RCC 7860 (cell line): ENCODE results near the gene SLC35F5.
A peak's percentile ranks its signal among the peaks of the same experiment; 100 is the strongest.
"Not testable (repeated sequence)": the region's sequence is repeated elsewhere in the genome, so short reads cannot be mapped to it uniquely, and the experiment has no call there.

Experiments
- DNase-seq: peaks from one replicate; pipeline ENCODE4 v3.0.0-alpha.2; 2015; ENCODE audit warnings: low spot score
- FAIRE-seq: peaks from 2 replicates; lab custom pipeline; 2012; peaks lifted over from hg19 to GRCh38; lab: Jason Lieb, UNC

SLC35F5 gene, protein sequence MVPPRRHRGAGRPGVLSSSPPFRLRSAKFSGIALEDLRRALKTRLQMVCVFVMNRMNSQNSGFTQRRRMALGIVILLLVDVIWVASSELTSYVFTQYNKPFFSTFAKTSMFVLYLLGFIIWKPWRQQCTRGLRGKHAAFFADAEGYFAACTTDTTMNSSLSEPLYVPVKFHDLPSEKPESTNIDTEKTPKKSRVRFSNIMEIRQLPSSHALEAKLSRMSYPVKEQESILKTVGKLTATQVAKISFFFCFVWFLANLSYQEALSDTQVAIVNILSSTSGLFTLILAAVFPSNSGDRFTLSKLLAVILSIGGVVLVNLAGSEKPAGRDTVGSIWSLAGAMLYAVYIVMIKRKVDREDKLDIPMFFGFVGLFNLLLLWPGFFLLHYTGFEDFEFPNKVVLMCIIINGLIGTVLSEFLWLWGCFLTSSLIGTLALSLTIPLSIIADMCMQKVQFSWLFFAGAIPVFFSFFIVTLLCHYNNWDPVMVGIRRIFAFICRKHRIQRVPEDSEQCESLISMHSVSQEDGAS

DNA sequence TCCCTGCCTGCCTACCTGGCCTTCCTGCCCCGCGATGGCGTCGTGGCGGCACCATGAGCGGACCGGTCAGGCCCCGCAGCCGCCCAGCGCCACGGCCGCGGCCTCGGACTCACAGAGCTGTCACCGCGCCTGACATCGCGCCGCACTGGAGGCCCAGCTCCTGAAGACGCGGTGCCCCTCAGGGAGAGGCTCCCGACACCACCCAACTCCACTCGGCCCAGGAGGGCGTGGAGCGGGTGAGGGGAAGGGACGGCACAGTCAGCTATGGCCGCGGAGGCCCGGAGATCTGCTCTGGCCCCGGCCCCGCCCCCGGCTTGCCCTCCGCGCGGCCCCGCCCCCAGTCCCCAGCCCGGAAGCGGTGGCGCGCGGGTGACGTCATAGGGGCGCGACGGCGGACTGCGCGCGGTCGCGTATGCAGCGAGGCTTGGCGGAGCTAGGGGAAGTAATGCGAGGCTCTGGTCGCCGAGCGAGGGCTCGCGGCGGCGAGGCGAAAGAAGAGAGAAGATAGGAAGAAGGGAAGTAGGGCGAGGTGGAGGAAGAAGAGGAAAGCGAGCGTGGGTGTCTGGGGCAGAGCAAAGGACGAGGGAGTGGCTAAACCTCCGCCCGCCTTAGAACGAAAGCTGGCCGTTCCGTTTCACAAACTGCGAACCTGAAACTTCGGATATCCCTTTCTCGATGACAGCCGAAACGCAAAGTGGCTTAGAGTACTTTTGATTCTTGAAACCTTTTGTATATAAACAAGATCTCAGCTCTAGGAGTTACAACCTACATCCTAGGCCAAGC lies at the start of gene SLC35F5:
TSS of gene SLC35F5 (minus strand) at position 288 of the 783 bp plus-strand sequence. CDS start at position 55, 233 bp downstream.
- FAIRE-seq (no peak), DNase-seq (peak; percentile 80)

DNA sequence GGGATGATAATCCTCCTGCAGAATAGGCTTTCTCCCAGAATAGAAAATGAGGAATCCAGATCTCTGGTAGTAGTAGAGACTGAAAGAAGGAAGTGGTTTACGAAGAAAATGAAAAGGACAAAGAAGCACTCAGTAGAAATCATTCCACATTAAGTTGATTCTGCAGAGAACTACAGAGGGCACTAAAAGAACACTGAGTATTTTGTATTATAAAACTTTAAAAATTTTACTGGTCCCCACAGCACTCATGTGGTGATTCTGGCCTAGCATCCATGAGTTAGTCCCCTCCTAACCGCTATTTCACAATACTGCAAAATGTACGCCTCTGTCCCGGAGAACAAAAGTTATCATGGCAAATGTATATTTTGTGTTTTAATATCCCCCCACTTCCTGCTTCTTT lies 42.9 kb upstream of the SLC35F5 start:
- DNase-seq (no peak), FAIRE-seq (no peak)

DNA sequence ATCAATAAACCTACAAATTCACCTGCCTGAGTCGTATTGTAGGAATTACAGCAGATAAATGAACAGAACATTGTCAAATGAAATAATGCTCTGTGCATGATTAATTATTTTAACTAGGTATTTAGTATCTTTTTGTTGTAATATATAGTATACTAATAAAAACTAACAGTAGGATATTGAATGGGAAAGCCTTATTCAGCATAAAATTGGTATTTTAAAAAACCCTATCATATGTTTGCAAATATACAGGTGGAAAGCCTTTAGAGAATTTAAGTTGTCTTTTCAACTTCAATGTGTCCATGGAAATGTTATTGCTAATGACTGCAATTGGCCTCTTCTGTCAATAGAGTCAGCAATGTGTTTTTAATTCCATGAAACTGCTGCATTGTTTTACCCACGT lies 40.8 kb upstream of the SLC35F5 start:
- FAIRE-seq, result no peak
- no peak for DNase-seq

DNA sequence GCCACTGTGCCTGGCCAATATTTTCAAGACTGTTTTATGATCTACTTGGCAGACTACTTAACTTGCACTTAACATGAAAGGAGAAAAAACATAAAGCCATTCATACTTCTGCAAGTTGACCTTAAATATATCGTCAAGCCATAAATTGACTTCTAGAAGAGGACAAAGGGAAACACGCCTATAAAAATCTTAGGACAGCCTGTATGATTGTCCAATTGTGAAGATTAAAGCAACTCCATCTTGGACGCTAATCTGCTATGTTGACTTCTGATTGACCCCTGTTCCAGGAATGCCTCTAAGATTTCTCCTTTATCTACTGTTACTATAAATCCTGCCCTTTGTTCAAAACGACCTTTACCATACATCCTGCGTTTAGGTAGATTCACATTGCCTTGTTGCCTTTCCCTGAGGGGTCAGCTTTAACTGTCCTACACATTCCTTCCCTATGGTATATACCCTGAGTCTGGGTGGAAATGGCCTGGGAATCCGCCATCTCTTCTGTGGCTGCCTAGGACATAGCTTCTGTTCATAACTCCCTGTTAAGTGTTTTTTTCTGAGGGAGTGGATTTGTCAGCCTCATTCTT lies 40.2 kb upstream of the SLC35F5 start:
- no peak for DNase-seq
- no peak for FAIRE-seq

DNA sequence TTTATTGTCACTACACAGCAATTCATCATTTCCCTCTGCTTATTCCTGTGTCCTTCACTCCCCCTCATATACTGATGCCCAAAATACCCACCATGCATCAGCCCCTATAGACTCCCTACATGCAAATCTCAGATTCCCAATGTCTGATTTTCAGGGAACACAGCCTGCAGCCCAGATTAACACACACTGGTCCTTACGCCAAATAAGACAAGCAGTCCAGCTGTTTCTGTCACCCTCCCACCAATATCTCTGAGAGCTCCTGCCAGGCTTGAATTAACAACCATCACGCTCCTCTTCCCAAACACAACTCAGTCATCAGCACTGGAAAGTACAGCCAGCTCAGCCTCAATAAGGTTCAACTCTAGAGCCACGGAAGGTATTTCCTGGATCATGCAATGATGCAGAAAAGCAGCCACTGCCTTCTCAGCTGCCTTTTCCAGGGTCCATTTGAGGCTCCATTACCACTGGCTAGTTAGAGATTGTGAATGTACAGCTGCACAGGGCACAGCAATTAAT lies 39.0 kb upstream of the SLC35F5 start:
- DNase-seq (no peak), FAIRE-seq (no peak)

DNA sequence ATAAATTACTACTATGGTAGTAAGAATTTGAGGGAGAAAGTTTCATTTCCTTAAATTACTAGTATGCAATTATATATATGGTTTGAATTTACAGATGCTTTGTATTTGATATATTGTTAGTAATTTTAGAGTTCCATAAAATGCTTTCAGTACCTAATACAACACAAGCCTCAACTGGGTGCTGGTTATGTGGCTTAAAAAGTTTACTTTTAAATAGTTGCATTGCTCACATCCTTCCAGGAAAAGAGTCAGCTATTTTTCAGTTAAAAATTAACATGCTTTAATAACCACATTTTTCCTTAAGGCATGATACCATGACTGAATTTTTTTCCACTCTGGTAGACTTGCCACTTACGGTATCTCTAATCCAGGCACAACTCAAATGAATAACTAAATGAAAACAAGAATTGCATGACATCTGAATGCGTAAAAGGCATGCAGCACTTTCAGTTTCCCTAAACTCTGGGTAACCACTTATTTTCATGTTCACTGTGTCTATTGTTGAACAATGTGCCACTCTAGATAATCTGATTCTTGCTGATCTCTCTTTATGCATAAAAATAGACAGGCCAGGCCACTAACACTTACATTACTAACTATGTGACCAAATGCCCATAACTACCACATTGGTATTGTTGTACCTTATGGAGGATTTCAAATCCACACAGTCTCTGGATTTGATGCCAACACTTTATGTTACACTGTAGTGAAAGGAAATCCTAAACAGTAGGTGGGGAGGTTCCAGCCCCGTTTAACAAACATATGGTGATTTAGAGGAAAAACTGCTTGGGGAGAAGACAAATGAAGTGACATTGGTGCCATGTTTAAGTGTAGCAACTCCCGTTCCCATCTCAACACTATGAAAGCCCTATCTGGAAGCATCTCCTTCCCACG lies 35.5 kb upstream of the SLC35F5 start:
- FAIRE-seq (peak; percentile 100), DNase-seq (peak; percentile 98)

DNA sequence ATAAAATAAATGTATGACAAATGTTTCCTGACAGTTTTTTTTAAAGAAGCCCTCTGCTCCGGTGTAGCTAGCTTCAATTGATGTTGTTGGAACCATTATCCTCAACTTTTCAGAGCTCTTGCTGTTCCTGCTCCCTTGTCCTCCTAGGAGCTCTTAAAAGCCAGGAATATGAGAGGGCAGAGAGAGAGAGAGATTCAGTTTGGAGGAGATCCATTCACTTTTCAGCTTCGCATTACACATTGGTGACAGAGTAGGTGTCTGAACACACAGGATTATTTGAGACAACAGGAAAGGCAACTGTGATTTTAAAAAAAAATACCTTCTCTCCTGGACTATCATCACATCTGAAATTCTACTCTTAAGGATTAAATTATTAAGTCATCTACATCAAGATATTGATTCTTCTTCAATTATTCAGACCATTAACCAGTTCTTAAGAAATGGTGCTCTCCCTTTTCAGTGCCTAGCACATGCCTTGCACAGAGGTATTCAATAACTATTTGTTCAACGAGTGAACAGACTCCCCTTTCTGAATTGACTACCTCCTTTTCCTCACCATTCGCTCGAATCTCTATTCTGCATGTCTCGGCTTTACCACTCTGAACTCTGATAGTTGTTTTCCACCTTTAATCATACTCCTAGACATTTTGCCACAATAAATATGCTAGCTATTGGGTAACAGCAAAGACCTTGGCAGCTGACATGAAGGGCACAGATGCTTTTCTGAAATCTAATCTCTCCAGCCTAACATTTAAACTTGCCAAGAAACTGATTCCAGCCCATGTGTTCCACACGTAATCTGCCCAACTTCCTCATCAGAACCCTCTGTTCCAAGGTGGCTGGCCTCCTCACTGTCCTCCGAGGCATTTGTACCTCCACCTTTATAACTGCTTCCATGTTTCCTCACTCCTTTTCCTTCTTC lies 28.6 kb upstream of the SLC35F5 start:
- FAIRE-seq (no peak), DNase-seq (no peak)

DNA sequence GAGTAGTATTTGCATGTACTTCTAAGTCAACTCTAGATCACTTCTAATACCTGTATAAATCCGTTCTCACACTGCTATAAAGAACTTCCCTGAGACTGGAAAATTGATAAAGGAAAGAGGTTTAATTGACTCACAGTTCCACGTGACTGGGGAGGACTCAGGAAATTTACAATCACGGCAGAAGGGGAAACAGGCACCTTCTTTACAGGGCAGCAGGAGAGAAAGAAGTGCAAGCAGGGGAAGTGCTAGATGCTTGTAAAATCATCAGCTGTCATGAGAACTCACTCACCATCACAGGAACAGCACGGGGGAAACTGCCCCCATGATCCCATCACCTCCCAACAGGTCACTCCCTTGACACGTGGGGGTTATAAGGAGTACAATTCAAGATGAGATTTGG lies 24.0 kb upstream of the SLC35F5 start:
- no peak for FAIRE-seq
- DNase-seq, result no peak

DNA sequence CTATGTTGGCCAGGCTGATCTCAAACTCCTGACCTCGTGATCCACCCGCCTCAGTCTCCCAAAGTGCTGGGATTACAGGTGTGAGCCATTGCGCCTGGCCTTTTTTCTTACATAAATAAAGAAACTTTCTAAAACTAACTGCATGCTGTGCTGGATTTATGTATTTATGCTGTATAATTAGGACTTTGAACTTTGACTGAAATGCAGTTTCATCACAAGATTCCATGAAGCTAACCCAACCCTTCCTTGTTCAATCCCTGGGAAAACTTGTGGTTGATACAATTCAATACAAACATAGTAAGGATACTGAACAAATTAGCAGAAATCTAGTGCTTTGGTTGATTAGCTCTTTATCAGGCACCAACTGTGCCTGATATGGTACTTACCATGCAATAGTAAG lies 20.9 kb upstream of the SLC35F5 start:
- FAIRE-seq, result no peak

DNA sequence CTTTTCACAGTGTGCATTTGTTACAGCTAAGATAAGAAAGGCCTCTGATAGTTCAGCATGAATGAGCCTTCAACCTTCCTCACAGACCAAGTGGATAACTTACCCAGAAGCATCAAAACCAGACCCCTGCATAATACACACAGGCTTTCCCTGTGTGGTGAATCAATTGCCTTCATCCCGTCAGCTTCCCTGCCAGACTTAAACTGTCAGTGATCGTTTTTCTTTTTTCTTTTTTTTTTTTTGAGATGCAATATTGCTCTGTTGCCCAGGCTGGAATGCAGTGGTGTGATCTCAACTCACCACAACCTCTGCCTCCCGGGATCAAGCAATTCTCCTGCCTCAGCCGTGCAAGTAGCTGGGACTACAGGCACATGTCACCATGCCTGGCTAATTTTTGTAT lies 20.5 kb upstream of the SLC35F5 start:
- FAIRE-seq (peak; percentile 73), DNase-seq (peak; percentile 56)

More for the DNA sequence above, 20.9 kb upstream of the SLC35F5 start:
- no peak for DNase-seq

DNA sequence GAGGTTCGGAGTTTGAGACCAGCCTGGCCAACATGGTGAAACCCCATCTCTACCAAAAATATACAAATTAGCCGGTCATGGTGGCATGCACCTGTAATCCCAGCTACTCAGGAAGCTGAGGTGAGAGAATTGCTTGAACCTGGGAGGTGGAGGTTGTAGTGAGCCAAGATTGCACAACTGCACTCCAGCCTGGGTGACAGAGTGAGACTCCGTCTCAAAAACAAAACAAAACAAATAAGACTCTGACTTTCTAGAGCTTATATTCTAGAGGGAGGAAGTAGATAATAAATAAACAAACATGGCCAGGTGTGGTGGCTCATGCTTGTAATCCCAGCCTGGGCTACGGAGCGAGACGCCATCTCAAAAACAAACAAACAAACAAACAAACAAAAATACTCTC lies 18.2 kb upstream of the SLC35F5 start:
- FAIRE-seq, DNase-seq: not testable (repeated sequence)

DNA sequence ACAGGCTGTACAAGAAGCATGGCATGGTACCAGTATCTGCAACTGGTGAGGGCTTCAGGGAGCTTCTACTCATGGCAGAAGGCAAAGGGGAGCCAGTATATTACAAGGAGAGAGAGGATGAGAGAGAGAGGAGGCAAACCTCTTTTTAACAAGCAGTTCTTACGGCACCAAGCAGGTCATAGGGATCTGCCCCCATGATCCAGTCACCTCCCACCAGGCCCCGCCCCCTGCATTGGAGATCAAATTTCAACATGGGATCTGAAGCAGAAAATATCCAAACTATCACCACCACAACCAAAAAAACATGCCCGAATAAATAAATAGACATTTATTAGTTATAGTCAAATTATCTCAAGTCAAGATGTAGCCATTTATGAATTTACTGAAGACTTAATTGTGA lies 14.5 kb upstream of the SLC35F5 start:
- DNase-seq (no peak), FAIRE-seq (no peak)

DNA sequence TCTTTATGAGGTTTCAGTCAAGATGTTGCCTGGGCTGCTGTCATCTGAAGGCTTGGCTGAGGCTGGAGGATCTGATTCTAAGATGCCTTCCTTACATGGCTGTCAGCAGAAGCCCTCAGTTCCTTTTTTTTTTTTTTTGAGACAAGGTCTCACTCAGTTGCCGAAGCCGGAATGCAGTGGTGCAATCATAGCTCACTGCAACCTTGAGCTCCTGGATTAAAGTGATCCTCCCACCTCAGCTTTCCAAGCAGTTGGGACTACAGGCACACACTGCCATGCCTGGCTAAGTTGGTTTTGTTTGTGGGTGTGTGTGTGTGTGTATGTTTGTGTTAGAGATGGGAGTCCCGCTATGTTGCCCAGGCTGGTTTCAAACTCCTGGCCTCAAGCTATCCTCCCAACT lies 13.1 kb upstream of the SLC35F5 start:
- DNase-seq (no peak), FAIRE-seq (no peak)

DNA sequence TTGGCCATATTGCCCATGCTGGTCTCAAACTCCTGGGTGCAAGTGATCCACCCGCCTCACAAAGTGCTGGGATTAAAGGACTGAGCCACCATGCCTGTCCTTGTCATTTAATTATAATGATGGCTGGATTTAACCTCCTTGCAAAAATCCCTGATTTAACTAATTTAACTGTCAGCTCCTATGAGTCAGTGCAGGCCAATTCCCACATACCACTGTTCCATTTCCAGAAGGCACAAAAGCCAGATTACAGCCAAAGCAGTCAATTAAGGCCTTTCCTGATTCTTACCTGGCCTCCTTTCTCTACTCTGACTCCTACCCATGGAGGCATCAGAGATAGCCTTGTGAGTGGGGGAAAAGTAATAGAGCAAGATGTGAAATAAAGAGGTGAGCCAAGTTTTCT lies 12.3 kb upstream of the SLC35F5 start:
- FAIRE-seq, result no peak
- DNase-seq, result no peak

DNA sequence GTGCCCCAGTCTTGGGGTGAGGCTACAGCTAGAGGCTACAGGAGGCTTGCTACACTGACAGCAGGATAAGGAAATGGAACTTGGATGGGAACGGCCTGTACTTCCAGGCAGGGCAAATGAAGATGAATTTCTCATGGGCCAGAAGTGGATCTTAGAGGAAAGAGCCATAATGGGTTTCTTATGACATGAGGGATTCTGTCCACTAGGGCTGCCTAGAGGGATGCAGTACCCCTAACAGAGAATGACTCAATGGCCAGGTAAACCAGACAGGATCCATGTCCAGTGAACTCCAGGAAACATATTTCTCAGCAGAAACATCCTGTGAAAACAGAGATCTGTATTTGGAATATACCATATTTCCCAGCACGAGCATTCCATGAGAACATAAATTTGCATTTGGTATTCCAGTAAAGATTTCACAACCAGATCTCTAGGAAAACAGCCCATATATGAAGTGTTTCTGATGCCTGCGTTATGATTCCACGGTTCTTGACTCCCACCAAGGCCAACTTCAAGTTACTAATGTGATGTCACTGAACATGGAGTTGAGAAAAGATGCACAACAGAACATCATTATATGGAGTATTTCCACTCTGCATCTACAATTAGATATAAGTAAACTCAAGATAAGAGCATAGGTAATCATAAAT lies 11.5 kb upstream of the SLC35F5 start:
- no peak for FAIRE-seq
- no peak for DNase-seq

DNA sequence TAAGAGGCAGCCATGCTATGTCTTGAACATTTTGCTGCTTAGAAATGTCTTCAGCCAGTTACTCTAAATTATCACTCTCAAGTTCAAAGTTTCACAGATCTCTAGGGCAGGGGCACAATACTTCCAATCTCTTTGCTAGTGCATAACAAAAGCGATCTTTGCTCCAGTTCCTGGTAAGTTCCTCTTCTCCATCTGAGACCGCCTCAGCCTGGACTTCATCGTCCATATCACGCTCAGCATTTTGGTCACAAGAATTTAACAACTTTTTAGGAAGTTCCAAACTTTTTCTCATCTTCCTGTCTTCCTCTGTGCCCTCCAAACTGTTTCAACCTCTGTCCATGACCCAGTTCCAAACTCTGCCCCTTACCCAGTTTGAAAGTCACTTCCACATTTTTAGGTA lies 8.8 kb upstream of the SLC35F5 start:
- no peak for DNase-seq
- FAIRE-seq, result no peak

DNA sequence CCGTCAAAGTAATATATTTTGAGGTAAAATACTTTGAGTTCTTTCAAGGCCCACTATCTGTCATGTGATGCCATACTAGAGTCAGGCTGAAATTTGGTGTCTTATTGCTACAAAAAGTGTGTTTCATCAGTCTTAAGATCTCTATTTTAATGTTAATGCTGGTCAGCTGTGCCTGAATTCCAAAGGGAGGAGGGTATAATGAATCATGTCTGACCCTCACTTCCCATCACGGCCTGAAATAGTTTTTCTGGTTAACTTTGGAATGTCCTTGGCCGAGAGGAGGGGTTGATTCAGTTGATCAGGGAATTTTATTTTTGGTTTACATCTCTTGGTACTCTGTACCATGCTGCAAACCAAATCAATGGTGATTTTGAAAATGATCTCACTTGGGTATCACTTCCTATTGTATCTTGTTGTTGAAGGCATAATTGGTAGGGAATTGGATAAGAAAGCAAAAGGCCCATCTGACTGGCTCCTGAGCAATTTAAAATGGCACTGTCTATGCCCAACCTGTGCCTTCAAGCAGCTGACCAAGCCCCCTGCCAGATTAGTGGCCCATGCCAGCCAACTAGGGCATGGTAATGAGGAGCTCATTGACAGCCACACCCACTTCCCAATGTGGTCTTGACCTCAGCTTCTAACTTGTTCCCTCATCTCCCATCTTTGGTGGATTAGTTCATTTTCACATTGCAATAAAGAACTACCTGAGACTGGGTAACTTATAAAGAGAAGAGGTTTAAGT lies 6.1 kb upstream of the SLC35F5 start:
- peak; percentile 88 for FAIRE-seq
- peak; percentile 65 for DNase-seq

DNA sequence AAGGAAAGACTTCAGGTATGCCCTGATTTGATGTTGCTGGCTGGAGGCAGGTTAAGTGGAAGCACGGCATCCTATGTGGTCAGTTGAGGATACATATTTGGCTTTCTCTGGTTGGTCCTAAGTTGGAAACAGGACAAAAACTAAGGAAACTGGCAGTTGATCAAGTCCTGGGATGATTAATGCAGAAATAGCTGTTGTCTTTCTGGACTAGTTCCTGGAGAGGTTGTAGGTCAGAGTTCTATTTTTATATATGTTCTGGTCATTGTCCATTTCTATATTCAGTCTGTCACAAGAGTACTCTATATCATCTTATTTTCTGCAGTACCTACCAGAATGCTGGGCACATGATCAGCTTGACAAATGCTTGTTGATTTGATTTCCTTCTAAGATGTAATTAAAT lies 4.0 kb upstream of the SLC35F5 start:
- peak; percentile 48 for DNase-seq
- FAIRE-seq, result peak; percentile 52
